KMS-11 (cell line): ENCODE data around the gene RELL1.

Experiments used
- H2AFZ ChIP-seq: fragments of 200-600 bp; sonication (generic); 2 replicates; pipeline ENCODE4 v1.6.1; 2016; ENCODE audit warnings: antibody characterized with exemption, mixed run types, low read depth
- H3K27ac ChIP-seq: fragments of 200-600 bp; sonication (generic); 2 replicates; pipeline ENCODE4 v1.6.1; 2016; ENCODE audit warnings: mild to moderate bottlenecking, mixed run types
- H3K27me3 ChIP-seq: fragments of 200-600 bp; sonication (generic); 2 replicates; pipeline ENCODE4 v1.6.1; 2017; ENCODE audit warnings: mild to moderate bottlenecking, low read depth, mixed run types, moderate library complexity; ENCODE audit not compliant: insufficient read depth
- H3K36me3 ChIP-seq: fragments of 200-600 bp; sonication (generic); 2 replicates; pipeline ENCODE4 v1.6.1; 2017; ENCODE audit warnings: mild to moderate bottlenecking, mixed run types; ENCODE audit not compliant: insufficient read depth
- H3K4me1 ChIP-seq: fragments of 200-600 bp; sonication (generic); 2 replicates; pipeline ENCODE4 v1.6.1; 2016; ENCODE audit warnings: mild to moderate bottlenecking, low read depth, mixed run types; ENCODE audit not compliant: poor library complexity, severe bottlenecking
- H3K4me2 ChIP-seq: fragments of 200-600 bp; sonication (generic); 2 replicates; pipeline ENCODE4 v1.7.0; 2016; ENCODE audit warnings: mild to moderate bottlenecking, mixed run types
- H3K4me3 ChIP-seq: fragments of 200-600 bp; sonication (generic); IDR thresholded peaks from 2 replicates; pipeline ENCODE4 v1.6.1; 2017; ENCODE audit warnings: low read depth, low read length, mixed read lengths; ENCODE audit not compliant: insufficient read depth
- H3K79me2 ChIP-seq: fragments of 200-600 bp; sonication (generic); 2 replicates; pipeline ENCODE4 v1.6.1; 2016; ENCODE audit warnings: low read depth, mixed run types; ENCODE audit not compliant: insufficient read depth
- H3K9ac ChIP-seq: fragments of 200-600 bp; sonication (generic); 2 replicates; pipeline ENCODE4 v1.6.1; 2016; ENCODE audit warnings: mild to moderate bottlenecking, mixed run types
- H4K20me1 ChIP-seq: fragments of 200-600 bp; sonication (generic); 2 replicates; pipeline ENCODE4 v1.6.1; 2016; ENCODE audit warnings: mild to moderate bottlenecking, mixed run types; ENCODE audit not compliant: insufficient read depth
- CTCF ChIP-seq: fragments of 200-600 bp; sonication (generic); conservative IDR thresholded peaks from 2 replicates; pipeline ENCODE4 v1.6.1; 2017; ENCODE audit warnings: low read depth, mild to moderate bottlenecking, antibody characterized with exemption, low read length, moderate library complexity, mixed read lengths

The RELL1 gene

DNA sequence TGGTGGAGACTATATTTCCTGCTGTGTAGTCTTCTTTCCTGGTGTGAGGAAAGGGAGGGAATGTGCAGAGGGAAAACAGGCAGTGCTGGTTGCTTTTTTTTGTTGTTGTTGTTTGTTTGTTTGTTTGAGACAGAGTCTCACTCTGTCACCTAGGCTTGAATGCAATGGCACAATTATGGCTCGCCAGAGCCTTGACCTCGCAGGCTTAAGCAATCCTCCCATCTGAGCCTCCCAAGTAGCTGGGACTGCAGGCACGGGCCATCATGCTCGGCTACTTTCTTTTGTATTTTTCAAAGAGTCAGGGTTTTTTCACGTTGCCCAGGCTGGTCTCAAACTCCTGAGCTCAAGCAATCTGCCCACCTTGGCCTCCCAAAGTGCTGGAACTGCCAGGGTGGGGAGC is 82.5 kb downstream of the RELL1 start:
- no peak overlapping the region for H3K4me3 ChIP-seq
- no peaks in the 10 kb centered on the region for H3K4me1 ChIP-seq
- no peaks in the 10 kb centered on the region for H4K20me1 ChIP-seq
- H3K4me2 ChIP-seq = no peak overlapping the region
- no peak overlapping the region for H2AFZ ChIP-seq
- H3K27ac ChIP-seq = no peak overlapping the region
- H3K9ac ChIP-seq = no peak overlapping the region
- no peaks in the 10 kb centered on the region for H3K79me2 ChIP-seq
- no peak for TF ChIP-seq CTCF
- no peaks in the 10 kb centered on the region for H3K36me3 ChIP-seq
- H3K27me3 ChIP-seq = no peaks in the 10 kb centered on the region

- Histone ChIP-seq H3K27ac (no peak overlapping the region), H2AFZ (peak overlapping the region; percentile 22; the same call in 1 of the 2 replicates)
Observed at GRCh38 chr4:37603070-37603468, 83.1 kb downstream of the RELL1 start.

DNA sequence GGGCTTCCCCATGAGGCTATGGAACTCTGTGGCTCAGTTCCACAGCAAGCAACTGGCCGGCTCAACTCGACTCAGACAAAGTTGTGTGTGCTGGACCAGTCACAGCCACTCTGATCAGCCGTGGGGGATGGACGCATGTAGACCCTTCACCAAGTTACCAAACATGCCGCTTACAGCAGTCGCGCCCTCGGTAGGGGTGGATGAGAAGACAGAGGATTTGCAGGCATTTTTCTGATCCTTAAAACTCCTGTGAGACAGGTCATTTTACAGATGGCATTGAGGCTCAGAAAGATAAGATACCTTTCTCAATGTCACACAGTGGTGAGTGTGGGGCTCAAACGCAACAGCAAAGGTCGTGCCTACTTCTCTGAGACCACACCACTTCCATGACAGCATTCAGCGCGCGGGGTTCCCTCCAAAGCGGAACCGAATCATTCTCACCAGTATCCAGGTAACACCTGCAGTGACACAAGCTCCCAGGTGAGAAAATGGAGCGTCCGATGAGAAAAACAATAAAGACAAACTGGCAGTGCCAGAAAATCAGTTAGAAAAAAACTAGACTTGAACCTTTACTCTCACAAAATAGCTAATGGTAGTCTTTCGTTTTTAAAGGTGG is 83.6 kb downstream of the RELL1 start:
- Histone ChIP-seq H3K27ac (no peak overlapping the region), H3K27me3 (no peaks in the 10 kb centered on the region), H3K36me3 (no peaks in the 10 kb centered on the region), H3K4me3 (no peak overlapping the region), H3K9ac (no peak overlapping the region), H3K4me2 (no peak overlapping the region), H3K4me1 (no peaks in the 10 kb centered on the region), H4K20me1 (no peaks in the 10 kb centered on the region), H3K79me2 (no peaks in the 10 kb centered on the region), H2AFZ (no peak overlapping the region; the same call in 1 of the 2 replicates)
- no peak for TF ChIP-seq CTCF

More at GRCh38 chr4:37603070-37603468, 83.1 kb downstream of the RELL1 start:
- Histone ChIP-seq H3K36me3 (no peaks in the 10 kb centered on the region), H3K79me2 (no peaks in the 10 kb centered on the region), H3K4me3 (no peak overlapping the region), H4K20me1 (no peaks in the 10 kb centered on the region), H3K27me3 (no peaks in the 10 kb centered on the region), H3K4me2 (no peak overlapping the region), H3K9ac (no peak overlapping the region), H3K4me1 (no peaks in the 10 kb centered on the region)
- TF ChIP-seq CTCF = peak; percentile 88

DNA sequence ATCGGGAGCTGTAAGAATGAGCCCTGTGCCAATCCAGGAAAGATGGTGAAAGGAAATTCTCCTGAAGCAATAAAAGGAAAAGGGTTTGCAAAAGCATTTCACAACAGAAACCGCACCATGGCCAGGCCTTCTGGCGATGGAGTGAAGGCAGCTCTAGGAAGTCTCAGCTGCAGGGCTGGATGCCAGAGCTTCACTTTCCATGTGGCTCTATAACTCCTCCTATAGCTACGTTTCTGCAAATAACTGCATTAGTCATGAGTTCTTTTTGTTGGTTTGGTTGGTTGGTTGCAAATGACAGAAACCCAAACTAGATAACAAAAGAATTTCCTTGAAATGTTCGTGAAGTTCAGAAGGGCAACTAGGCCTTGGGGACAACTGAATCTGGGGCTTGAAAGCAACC is 84.6 kb downstream of the RELL1 start:
- no peak overlapping the region for H3K27ac ChIP-seq
- no peak for TF ChIP-seq CTCF
- H3K4me2 ChIP-seq = no peak overlapping the region

More for the DNA sequence above, 84.6 kb downstream of the RELL1 start:
- H3K4me1 ChIP-seq = no peaks in the 10 kb centered on the region
- H2AFZ ChIP-seq = no peak overlapping the region
- no peaks in the 10 kb centered on the region for H4K20me1 ChIP-seq
- no peaks in the 10 kb centered on the region for H3K27me3 ChIP-seq
- no peaks in the 10 kb centered on the region for H3K36me3 ChIP-seq
- H3K79me2 ChIP-seq = no peaks in the 10 kb centered on the region
- no peak overlapping the region for H3K4me3 ChIP-seq
- H3K9ac ChIP-seq = no peak overlapping the region
